Karpas-422 (cell line): ENCODE results near the gene PDE6C. TPM values are rescaled to one million over a fixed set of nuclear protein-coding genes. Genes with fewer than 3 reads are reported as not detected.

ENCODE experiments used
- DNase-seq: peaks from one replicate; pipeline ENCODE4 v3.0.0-alpha.2; 2015
- H2AFZ ChIP-seq: fragments of 200-600 bp; sonication (generic); 2 replicates; pipeline ENCODE4 v1.6.1; 2014; ENCODE audit warnings: antibody characterized with exemption, low read length, mixed read lengths
- H3K27ac ChIP-seq: fragments of 200-600 bp; sonication (generic); 2 replicates; pipeline ENCODE4 v1.5.1; 2014; ENCODE audit warnings: mild to moderate bottlenecking, low read length, moderate library complexity
- H3K27me3 ChIP-seq: fragments of 200-600 bp; sonication (generic); 2 replicates; pipeline ENCODE4 v1.6.1; 2014; ENCODE audit warnings: low read length, mixed read lengths
- H3K36me3 ChIP-seq: fragments of 200-600 bp; sonication (generic); 2 replicates; pipeline ENCODE4 v1.6.1; 2014; ENCODE audit warnings: low read length, mixed read lengths; ENCODE audit not compliant: insufficient read depth
- H3K4me1 ChIP-seq: fragments of 200-600 bp; sonication (generic); 2 replicates; pipeline ENCODE4 v1.6.1; 2014; ENCODE audit warnings: mild to moderate bottlenecking, low read length, mixed read lengths
- H3K4me2 ChIP-seq: fragments of 200-600 bp; sonication (generic); 2 replicates; pipeline ENCODE4 v1.6.1; 2014; ENCODE audit warnings: low read length, low read depth, mild to moderate bottlenecking; ENCODE audit not compliant: poor library complexity, severe bottlenecking
- H3K4me3 ChIP-seq: fragments of 200-600 bp; sonication (generic); 2 replicates; pipeline ENCODE4 v1.5.1; 2014; ENCODE audit warnings: mild to moderate bottlenecking, antibody characterized with exemption, low read length, mixed read lengths
- H3K79me2 ChIP-seq: fragments of 200-600 bp; sonication (generic); 2 replicates; pipeline ENCODE4 v1.6.1; 2014; ENCODE audit warnings: mild to moderate bottlenecking, low read length, mixed read lengths
- H3K9ac ChIP-seq: fragments of 200-600 bp; sonication (generic); 2 replicates; pipeline ENCODE4 v1.6.0; 2014; ENCODE audit warnings: low read length
- H3K9me2 ChIP-seq: fragments of 200-600 bp; sonication (generic), shearing (Covaris generic); replicated peaks from 2 replicates; pipeline ENCODE4 v1.6.0; 2014; ENCODE audit warnings: mild to moderate bottlenecking, low read length, moderate library complexity; ENCODE audit not compliant: insufficient read depth
- H3K9me3 ChIP-seq: fragments of 300-700, 200-600 bp; sonication (generic); 2 replicates; pipeline ENCODE4 v1.6.1; 2014; ENCODE audit warnings: low read length, mixed read lengths
- H4K20me1 ChIP-seq: fragments of 200-600 bp; sonication (generic); 2 replicates; pipeline ENCODE4 v1.6.1; 2014; ENCODE audit warnings: mild to moderate bottlenecking, antibody characterized with exemption, low read length, low read depth; ENCODE audit not compliant: insufficient read depth
- total RNA-seq: library from RNA; depleted of rRNA; stranded (reverse); fragments of >200 nt; shearing (Covaris generic); gene quantifications from 2 replicates; pipeline ENCODE4 v1.2.3, GENCODE V29; 2014; ENCODE audit warnings: low replicate concordance

The PDE6C gene
- total RNA-seq, 1 experiment from 2014 or later: not detected

DNA sequence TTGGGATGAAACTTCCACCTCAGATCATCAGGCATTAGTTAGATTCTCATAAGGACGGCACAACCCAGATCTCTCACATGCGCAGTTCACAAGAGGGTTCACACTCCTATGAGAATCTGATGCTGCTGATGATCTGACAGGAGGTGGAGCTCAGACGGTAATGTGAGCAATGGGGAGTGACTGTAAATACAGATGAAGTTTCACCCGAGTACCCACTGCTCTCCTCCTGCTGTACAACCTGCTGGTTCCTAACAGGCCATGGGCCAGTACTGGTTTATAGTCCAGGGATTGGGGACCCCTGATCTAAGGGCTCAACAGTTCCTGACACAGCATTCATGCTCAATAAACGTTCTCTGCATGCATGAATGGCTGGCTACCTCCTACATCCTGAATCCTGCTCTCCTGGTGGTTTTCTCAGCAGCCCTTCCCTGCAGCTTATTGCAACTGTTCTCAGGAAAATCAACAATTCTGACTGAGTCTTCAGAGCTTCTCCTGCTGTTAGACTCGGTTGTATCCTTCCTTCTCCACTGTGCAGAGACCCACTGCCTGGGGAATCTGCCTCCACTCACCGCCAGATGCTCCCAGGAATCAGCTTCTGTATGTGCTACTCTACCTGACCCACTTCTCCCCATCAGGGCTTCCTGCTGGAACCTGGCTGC lies 17.4 kb downstream of the PDE6C start:
- H3K27me3 ChIP-seq: no peaks in the 10 kb centered on the region
- H3K36me3 ChIP-seq: no peaks in the 10 kb centered on the region
- H3K4me1 ChIP-seq: no peaks in the 10 kb centered on the region
- H4K20me1 ChIP-seq: no peaks in the 10 kb centered on the region
- H2AFZ ChIP-seq: no peak overlapping the region
- H3K9me3 ChIP-seq: no peaks in the 10 kb centered on the region
- no peaks in the 10 kb centered on the region for H3K79me2 ChIP-seq
- DNase-seq: no peak
- no peak overlapping the region for H3K4me2 ChIP-seq
- no peak overlapping the region for H3K4me3 ChIP-seq
- H3K27ac ChIP-seq: no peak overlapping the region
- H3K9me2 ChIP-seq: no peaks in the 10 kb centered on the region
- no peak overlapping the region for H3K9ac ChIP-seq

DNA sequence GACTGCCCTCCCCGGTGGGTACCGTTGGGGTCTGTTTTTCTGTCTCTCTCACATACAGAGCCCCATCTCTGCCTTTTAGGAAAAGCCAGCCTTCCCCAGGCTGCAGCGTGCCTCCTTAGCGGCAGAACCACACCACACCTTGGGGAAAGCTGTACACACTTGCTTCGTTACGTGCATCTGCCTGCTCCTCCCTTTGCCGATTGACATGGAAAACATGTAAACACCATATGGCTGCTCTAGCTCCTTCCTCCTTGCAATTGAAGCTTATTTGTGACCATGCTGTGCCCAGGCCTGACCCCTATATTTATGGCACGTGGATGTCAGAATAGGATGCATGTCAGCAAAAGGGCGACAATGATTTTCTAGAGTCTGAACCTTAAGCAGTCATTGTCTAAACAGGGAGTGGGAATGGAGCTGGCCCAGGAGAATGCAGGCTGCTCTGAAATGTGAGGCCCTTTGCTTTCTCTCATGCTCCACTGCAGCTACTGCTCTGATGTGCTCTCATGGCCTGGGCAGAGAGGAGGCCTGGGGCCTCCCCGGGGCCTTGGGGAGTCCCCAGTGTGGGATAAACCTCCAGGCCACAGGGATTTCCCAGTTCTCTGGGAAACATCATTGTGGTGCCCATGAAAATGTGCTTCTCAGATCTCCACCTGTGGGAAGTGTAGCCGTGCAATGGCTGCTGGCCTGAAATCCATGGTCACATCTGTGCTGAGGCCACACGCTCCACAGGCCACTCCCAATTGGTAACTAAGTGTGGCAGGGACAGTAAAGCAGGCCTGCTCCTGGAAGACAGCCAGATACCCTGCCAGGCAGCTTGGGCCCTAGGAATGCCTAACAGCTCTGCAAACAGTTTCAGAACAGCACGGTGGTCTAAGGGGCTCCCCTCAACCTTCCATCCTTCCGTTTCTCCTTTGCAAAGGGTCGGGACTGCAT lies 18.6 kb downstream of the PDE6C start:
- no peaks in the 10 kb centered on the region for H3K9me2 ChIP-seq
- H3K9ac ChIP-seq: no peak overlapping the region
- H3K27ac ChIP-seq: no peak overlapping the region
- H3K4me1 ChIP-seq: no peaks in the 10 kb centered on the region
- H3K36me3 ChIP-seq: no peaks in the 10 kb centered on the region
- H2AFZ ChIP-seq: no peak overlapping the region
- H3K4me3 ChIP-seq: no peak overlapping the region
- H3K4me2 ChIP-seq: no peak overlapping the region
- H3K79me2 ChIP-seq: no peaks in the 10 kb centered on the region
- H3K27me3 ChIP-seq: no peaks in the 10 kb centered on the region
- H3K9me3 ChIP-seq: no peaks in the 10 kb centered on the region
- H4K20me1 ChIP-seq: no peaks in the 10 kb centered on the region
- no peak for DNase-seq

DNA sequence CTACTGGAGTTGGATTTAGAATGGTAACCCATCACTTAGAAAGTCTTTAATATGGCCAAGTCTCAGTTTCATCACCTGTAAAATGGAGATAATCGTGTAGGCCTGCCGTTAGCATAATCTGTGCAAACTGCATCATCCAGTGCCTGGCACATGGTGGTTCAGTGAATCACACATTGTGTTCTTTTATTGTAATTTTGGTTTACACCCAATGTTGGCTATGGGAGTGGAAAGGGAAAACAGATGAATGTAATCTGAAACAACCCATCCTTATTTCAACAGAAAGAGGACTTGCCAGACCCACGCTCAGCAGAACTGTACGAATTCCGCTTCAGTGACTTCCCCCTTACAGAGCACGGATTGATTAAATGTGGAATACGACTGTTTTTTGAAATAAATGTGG lies 27.5 kb downstream of the PDE6C start:
- Histone ChIP-seq H3K4me1 (no peaks in the 10 kb centered on the region), H3K9me3 (no peaks in the 10 kb centered on the region), H3K27ac (no peak overlapping the region), H3K27me3 (no peaks in the 10 kb centered on the region), H2AFZ (no peak overlapping the region), H3K79me2 (no peaks in the 10 kb centered on the region), H4K20me1 (no peaks in the 10 kb centered on the region), H3K9ac (no peak overlapping the region), H3K9me2 (no peaks in the 10 kb centered on the region), H3K4me2 (no peak overlapping the region), H3K36me3 (no peaks in the 10 kb centered on the region), H3K4me3 (no peak overlapping the region)
- no peak for DNase-seq

DNA sequence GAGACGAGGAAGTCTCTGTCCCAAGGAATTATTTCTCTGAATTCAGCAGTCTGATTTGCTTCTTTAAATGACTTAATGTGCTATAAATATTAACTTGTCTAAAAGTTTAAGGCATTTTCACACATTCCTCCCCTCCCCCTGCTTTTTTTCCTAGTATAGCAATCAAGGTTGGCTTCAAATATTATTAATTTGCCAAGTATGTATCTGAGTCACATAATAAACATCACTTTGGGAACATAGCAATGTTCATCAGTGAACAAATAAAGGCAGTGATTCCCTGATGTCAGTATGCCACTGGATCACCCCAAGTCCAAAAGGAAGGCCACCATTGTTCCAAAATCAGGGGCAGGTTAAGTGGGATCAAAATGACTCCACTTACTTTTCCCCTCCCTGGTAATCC lies 40.5 kb downstream of the PDE6C start:
- no peak overlapping the region for H2AFZ ChIP-seq
- no peaks in the 10 kb centered on the region for H3K36me3 ChIP-seq

DNA sequence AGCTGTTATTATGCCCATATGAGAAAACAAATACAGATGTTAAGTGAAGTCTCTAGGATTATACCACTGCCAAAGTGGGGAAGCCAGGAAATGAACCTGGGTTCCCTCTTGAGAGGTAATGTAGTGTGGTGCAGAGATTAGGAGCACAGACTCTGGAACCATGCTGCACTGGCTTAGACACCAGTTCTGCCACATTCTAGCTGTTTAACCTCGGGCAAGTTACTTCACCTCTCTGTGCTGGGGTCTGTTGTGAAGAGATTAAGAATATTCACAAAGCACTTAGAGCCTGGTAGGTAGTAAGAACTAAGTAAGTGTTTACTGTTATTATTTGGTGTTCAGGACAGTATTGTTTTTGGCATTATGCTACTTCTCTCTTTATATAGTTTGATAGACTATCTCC lies 41.9 kb downstream of the PDE6C start:
- Histone ChIP-seq H4K20me1 (no peaks in the 10 kb centered on the region), H3K9ac (no peak overlapping the region), H3K4me1 (no peaks in the 10 kb centered on the region), H3K36me3 (no peaks in the 10 kb centered on the region), H3K27ac (no peak overlapping the region), H3K79me2 (no peaks in the 10 kb centered on the region), H2AFZ (no peak overlapping the region), H3K27me3 (no peaks in the 10 kb centered on the region), H3K9me3 (no peaks in the 10 kb centered on the region), H3K9me2 (no peaks in the 10 kb centered on the region), H3K4me2 (no peak overlapping the region), H3K4me3 (no peak overlapping the region)
- no peak for DNase-seq

More for the DNA sequence above, 40.5 kb downstream of the PDE6C start:
- Histone ChIP-seq H3K27me3 (no peaks in the 10 kb centered on the region), H3K9ac (no peak overlapping the region), H3K4me2 (no peak overlapping the region), H3K4me3 (no peak overlapping the region), H3K4me1 (no peaks in the 10 kb centered on the region), H3K27ac (no peak overlapping the region), H3K79me2 (no peaks in the 10 kb centered on the region), H4K20me1 (no peaks in the 10 kb centered on the region), H3K9me3 (no peaks in the 10 kb centered on the region), H3K9me2 (no peaks in the 10 kb centered on the region)
- DNase-seq: no peak

DNA sequence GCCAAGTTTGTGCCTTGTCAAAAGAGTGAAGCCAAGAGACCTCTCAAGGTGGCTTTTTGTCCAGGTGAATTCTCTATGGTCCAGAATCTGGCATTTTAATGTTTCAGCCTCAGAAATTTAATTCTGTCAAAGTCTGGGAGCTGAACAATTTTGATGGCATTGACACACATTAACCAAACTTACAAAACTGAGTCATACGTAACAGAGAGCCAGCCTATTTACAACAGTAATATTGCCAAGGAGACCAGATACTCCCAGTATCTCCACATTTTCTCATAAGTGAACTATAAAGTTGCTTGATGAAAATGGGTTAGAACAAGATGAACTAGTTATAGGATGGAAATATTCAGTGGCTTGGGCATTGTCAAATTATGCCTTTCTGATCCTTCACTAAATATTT lies 43.8 kb downstream of the PDE6C start:
- Histone ChIP-seq H3K9ac (no peak overlapping the region), H3K36me3 (no peaks in the 10 kb centered on the region), H3K27me3 (no peaks in the 10 kb centered on the region), H3K9me2 (no peaks in the 10 kb centered on the region), H3K79me2 (no peaks in the 10 kb centered on the region), H2AFZ (no peak overlapping the region), H3K9me3 (no peaks in the 10 kb centered on the region), H4K20me1 (no peaks in the 10 kb centered on the region), H3K4me2 (no peak overlapping the region), H3K4me3 (no peak overlapping the region), H3K27ac (no peak overlapping the region), H3K4me1 (no peaks in the 10 kb centered on the region)
- no peak for DNase-seq

DNA sequence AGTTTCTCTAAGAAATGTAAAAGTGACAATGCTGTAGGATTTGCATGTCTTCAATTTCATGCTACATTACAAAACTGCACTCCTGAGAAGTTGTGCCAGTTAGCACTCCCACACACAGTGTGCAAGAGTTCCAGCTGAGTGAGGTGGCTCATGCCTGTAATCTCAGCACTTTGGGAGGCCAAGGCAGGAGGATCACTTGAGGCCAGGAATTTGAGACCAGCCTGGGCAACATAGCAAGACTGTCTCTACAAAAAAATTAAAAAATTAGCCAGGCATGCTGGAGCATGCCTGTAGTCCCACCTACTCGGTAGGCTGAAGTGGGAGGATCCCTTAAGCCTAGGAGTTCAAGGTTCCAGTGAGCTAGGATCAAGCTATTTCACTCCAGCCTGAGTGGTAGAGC lies 45.4 kb downstream of the PDE6C start:
- Histone ChIP-seq H3K9me2 (no peaks in the 10 kb centered on the region), H3K9me3 (no peaks in the 10 kb centered on the region), H3K4me2 (no peak overlapping the region), H3K4me1 (no peaks in the 10 kb centered on the region), H3K27me3 (no peaks in the 10 kb centered on the region), H3K79me2 (no peaks in the 10 kb centered on the region), H4K20me1 (no peaks in the 10 kb centered on the region), H3K36me3 (no peaks in the 10 kb centered on the region), H3K27ac (no peak overlapping the region), H2AFZ (no peak overlapping the region), H3K4me3 (no peak overlapping the region), H3K9ac (no peak overlapping the region)
- DNase-seq: no peak

DNA sequence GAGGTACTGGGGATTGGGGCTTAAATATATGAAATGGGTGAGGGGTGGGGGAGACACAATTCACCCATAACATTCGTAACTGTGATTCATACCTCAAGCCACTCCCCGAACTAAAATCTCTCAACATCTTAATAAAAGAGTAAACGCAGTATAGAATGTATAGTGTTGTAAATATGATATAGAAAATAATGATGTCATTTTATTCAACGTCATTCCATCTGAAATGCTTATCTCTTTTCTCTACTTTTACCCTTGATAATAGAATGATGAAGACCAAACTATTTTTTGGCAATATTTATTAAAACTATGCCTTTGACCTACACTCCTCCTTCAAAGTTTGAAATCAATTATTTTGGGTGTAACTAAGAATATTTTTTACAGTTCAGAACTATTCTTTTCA lies 53.7 kb downstream of the PDE6C start:
- Histone ChIP-seq H3K27me3 (no peaks in the 10 kb centered on the region), H3K9ac (no peak overlapping the region), H3K4me2 (no peak overlapping the region), H3K79me2 (no peaks in the 10 kb centered on the region), H3K4me3 (no peak overlapping the region), H3K9me2 (no peaks in the 10 kb centered on the region), H3K9me3 (no peaks in the 10 kb centered on the region), H3K27ac (no peak overlapping the region), H3K4me1 (no peaks in the 10 kb centered on the region), H4K20me1 (no peaks in the 10 kb centered on the region), H2AFZ (no peak overlapping the region), H3K36me3 (no peaks in the 10 kb centered on the region)
- DNase-seq: no peak
